Heart left ventricle (tissue), 16 donors: Measurements from ENCODE around the gene AIFM1. TPM values are rescaled to one million over a fixed set of nuclear protein-coding genes. Genes with fewer than 3 reads are reported as not detected.

Experiments used
- ATAC-seq, 4 donors: fragments of 200-7000 bp; cut with Tn5 transposase; one replicate each; pipeline ENCODE4 v1.9.1; 2020 to 2022; ENCODE audit warnings: moderate library complexity in 4 of 4, mild to moderate bottlenecking in 3 of 4, moderate number of reproducible peaks in 1 of 4
- DNase-seq, 5 donors: peaks; one replicate each; pipeline ENCODE4 v3.0.0-alpha.2; 2020
- H3K27ac ChIP-seq, 12 donors: fragments of 200-600 bp; sonication (generic) in 4 of 12; one replicate each; pipeline versions ENCODE4 v1.5.0 to v1.8.0; 2016 to 2022; ENCODE audit warnings: mild to moderate bottlenecking in 2 of 12
- H3K27me3 ChIP-seq, 9 donors: fragments of 200-600 bp; sonication (generic) in 2 of 9; one replicate each; pipeline versions ENCODE4 v1.5.1 to v1.8.0; 2016 to 2022; ENCODE audit warnings: mild to moderate bottlenecking in 3 of 9
- H3K36me3 ChIP-seq, 9 donors: fragments of 200-600 bp; sonication (generic) in 2 of 9; one replicate each; pipeline versions ENCODE4 v1.5.0 to v1.8.0; 2018 to 2022; ENCODE audit warnings: mild to moderate bottlenecking in 2 of 9
- H3K4me1 ChIP-seq, 12 donors: fragments of 200-600 bp; sonication (generic) in 4 of 12; one replicate each; pipeline versions ENCODE4 v1.5.0 to v1.8.0; 2016 to 2022; ENCODE audit warnings: mild to moderate bottlenecking in 3 of 12
- H3K4me3 ChIP-seq, 12 donors: fragments of 200-600 bp; sonication (generic) in 4 of 12; one replicate each; pipeline versions ENCODE4 v1.5.0 to v1.8.0; 2017 to 2022; ENCODE audit warnings: mild to moderate bottlenecking in 9 of 12, moderate library complexity in 4 of 12
- H3K9me3 ChIP-seq, 12 donors: fragments of 200-600 bp; sonication (generic) in 4 of 12; one replicate each; pipeline versions ENCODE4 v1.5.0 to v1.8.0; 2016 to 2022; ENCODE audit warnings: mild to moderate bottlenecking in 1 of 12
- CTCF ChIP-seq, 12 donors: fragments of 200-600 bp; sonication (generic) in 4 of 12; IDR thresholded peaks; one replicate each; pipeline versions ENCODE4 v1.5.0 to v1.8.0; 2018 to 2022; ENCODE audit warnings: antibody characterized with exemption in 12 of 12, mild to moderate bottlenecking in 5 of 12
- POLR2A ChIP-seq, 2 donors: fragments of 450-650 bp; IDR thresholded peaks; one replicate each; pipeline ENCODE4 v1.6.1; 2017; ENCODE audit warnings: antibody characterized with exemption in 2 of 2, mild to moderate bottlenecking in 2 of 2, moderate library complexity in 2 of 2
- WGBS, 4 donors: extraction: QIAGEN DNeasy Blood & Tissue Kit in 2 of 4; methylation state at CpG; one replicate each; pipeline versions ENCODE4 v1.1.5 to v1.1.7; 2013 to 2018; 5-methylcytosine and 5-hydroxymethylcytosine counted together
- intact Hi-C, 10 donors: fragments of 100-400 bp; cut with DNase I; formaldehyde crosslinking; loops; one replicate each; pipeline versions ENCODE4 v1.11.1 to v1.14.2; 2022
- polyA plus RNA-seq, 2 donors: library from polyadenylated mRNA; stranded (reverse); fragments of 200-250 nt; gene quantifications; one replicate each; pipeline ENCODE4 v1.2.3, GENCODE V29; 2013
- total RNA-seq, 9 donors: library from RNA; depleted of rRNA in 2 of 9; stranded (reverse); fragments of >200 nt in 2 of 9; fragmentation: NEBNext Ultra II Directional in 3 of 9; extraction: Animal tissue kit (Norgen Biotek cat#: 25700) in 3 of 9; gene quantifications; one replicate each; pipeline versions ENCODE4 v1.1.0 to v1.2.4, GENCODE V29; 2016 to 2023
- donor health status: ischemic (EF 13 %, LVEDD 7.1; RV severe dilation, severe dysfunction).
- donor health status: healthy with polysubstance abuse.
- donor health status: DM: no; HTN: yes; CAD: no.
- donor health status: DM: no; HTN: no; CAD: no.
- donor health status: ischemic (EF 25% LVEDD 6.9; RV normal size, moderate dysfunction).
- donor health status: ischemic (EF 25% LVEDD 5.7; RV mildly dilated, moderate dysfunction).
- donor health status: healthy.
- donor health status: DM: yes; HTN: yes; CAD: no.
- donor health status: ischemic (EF 35%, LVEDD 5.7; RV mildly dilated, moderate dysfunction).
- donor health status: nonischemic (EF 11% LVEDD 7.7; RV severe dilation, severe dysfunction).
- donor health status: DM: yes; HTN: yes; CAD: no.
- donor health status: PGD.
- donor health status: ischemic (EF 29% LVEDD 5.4; RV normal size, mild dysfunction).
- donor health status: nonischemic (EF 23%, LVEDD 6.1; RV moderate dilation, normal function).

AIFM1 gene
- total and polyA plus RNA-seq, 11 donors = 73.7 to 164 (median 109) TPM

- Histone ChIP-seq H3K4me1 (peaks cover 0 to 25% (median 10%) of the 10 kb centered on the region in 12 donors), H3K27me3 (no peaks in the 10 kb centered on the region), H3K36me3 (peaks cover 0 to 8% (median 0%) of the 10 kb centered on the region in 9 donors), H3K9me3 (no peaks in the 10 kb centered on the region), H3K27ac (no peak overlapping the region), H3K4me3 (no peak overlapping the region)
- ATAC-seq (no peak), DNase-seq (no peak)
- intact Hi-C loops = no loop called here
- 40 to 57% (median 48%) methylated on average over 6 of the region's 6 CpGs for WGBS, 4 donors
- TF ChIP-seq POLR2A (IDR thresholded peaks at IDR 0.05) = no peak
Observed at GRCh38 chrX:130162094-130162735, 3.4 kb downstream of the AIFM1 start.

GRCh38 chrX:130159776-130160175, 5.9 kb downstream of the AIFM1 start:
- H3K27ac ChIP-seq = no peak overlapping the region
- intact Hi-C loops = no loop called here
- 74 to 89% (median 83%) methylated on average over 4 of the region's 4 CpGs for WGBS, 4 donors
- DNase-seq (no peak), ATAC-seq (no peak)
- no peak overlapping the region for H3K4me3 ChIP-seq
- no peaks in the 10 kb centered on the region for H3K27me3 ChIP-seq
- peaks cover 0 to 27% (median 6%) of the 10 kb centered on the region in 12 donors for H3K4me1 ChIP-seq
- TF ChIP-seq POLR2A (IDR thresholded peaks at IDR 0.05) = no peak
- TF ChIP-seq CTCF (IDR thresholded peaks at IDR 0.05) = no peak
- no peaks in the 10 kb centered on the region for H3K9me3 ChIP-seq
- H3K36me3 ChIP-seq = peaks cover 0 to 8% (median 0%) of the 10 kb centered on the region in 9 donors

GRCh38 chrX:130158311-130158710, 7.3 kb downstream of the AIFM1 start:
- Histone ChIP-seq H3K36me3 (peaks cover 0 to 16% (median 0%) of the 10 kb centered on the region in 9 donors), H3K27me3 (no peaks in the 10 kb centered on the region), H3K27ac (no peak overlapping the region), H3K4me1 (peaks cover 0 to 18% (median 0%) of the 10 kb centered on the region in 12 donors), H3K4me3 (no peak overlapping the region), H3K9me3 (no peaks in the 10 kb centered on the region)
- TF ChIP-seq CTCF (IDR thresholded peaks at IDR 0.05) (no peak), POLR2A (IDR thresholded peaks at IDR 0.05) (no peak)
- ATAC-seq (no peak), DNase-seq (no peak)
- intact Hi-C loops = no loop called here
- WGBS, 4 donors = 70 to 80% (median 75%) methylated on average over 2 of the region's 2 CpGs

- Histone ChIP-seq H3K9me3 (no peaks in the 10 kb centered on the region), H3K4me3 (no peak overlapping the region), H3K4me1 (peaks cover 0 to 12% (median 0%) of the 10 kb centered on the region in 12 donors), H3K27me3 (no peaks in the 10 kb centered on the region), H3K27ac (no peak overlapping the region), H3K36me3 (peaks cover 0 to 16% (median 0%) of the 10 kb centered on the region in 9 donors)
- WGBS, 4 donors = 39 to 56% (median 47%) methylated on average over 2 of the region's 2 CpGs
- TF ChIP-seq CTCF (IDR thresholded peaks at IDR 0.05) (no peak), POLR2A (IDR thresholded peaks at IDR 0.05) (no peak)
- ATAC-seq (peak in 3 of 4 donors; percentile 30 to 60 (median 56)), DNase-seq (no peak)
- intact Hi-C loops = no loop called here
Observed at GRCh38 chrX:130155564-130155963, 10.1 kb downstream of the AIFM1 start.
